Endothelial cell of umbilical vein (primary cell): ENCODE measurements around the gene RAD52. TPM values are rescaled to one million over a fixed set of nuclear protein-coding genes. Genes with fewer than 3 reads are reported as not detected.

Source experiments
- BruUV-seq: library from RNA; stranded (reverse); fragments of 400-500 nt; replicated peaks from 2 replicates; lab custom pipeline; 2021; lab: Mats Ljungman, UMichigan
- CTCF ChIA-PET: fragments of 300-600, 350-600 bp; sonication (Branson Sonifier 250); formaldehyde crosslinking; loops from one replicate; lab custom pipeline; 2021; ENCODE audit warnings: antibody characterized with exemption, inconsistent platforms; lab: Charles Lee
- POLR2A ChIA-PET: fragments of 300-600, 350-600 bp; sonication (Branson Sonifier 250); formaldehyde crosslinking; loops from one replicate; lab custom pipeline; 2021; ENCODE audit warnings: antibody characterized with exemption, inconsistent platforms; lab: Charles Lee
- DNase-seq: peaks from one replicate; pipeline ENCODE4 v3.0.0-alpha.2; 2011; ENCODE audit warnings: low read depth, low spot score
- FAIRE-seq: peaks from 2 replicates; lab custom pipeline; 2011; peaks lifted over from hg19 to GRCh38; lab: Jason Lieb, UNC
- H2AFZ ChIP-seq: 2 replicates; pipeline ENCODE4 v1.6.0; 2012; ENCODE audit warnings: low read depth, low read length, control low read depth, inconsistent platforms
- H3K27ac ChIP-seq: 2 replicates; pipeline ENCODE4 v1.5.1; 2011; ENCODE audit warnings: low read depth, mild to moderate bottlenecking, control low read depth, low read length, moderate library complexity; ENCODE audit not compliant: insufficient read depth
- H3K27me3 ChIP-seq, 2 experiments: 2 replicates each; pipeline versions ENCODE4 v1.6.0 to v1.6.1; 2011; ENCODE audit warnings: low read length in 2 of 2, mixed read lengths in 1 of 2; ENCODE audit not compliant: control insufficient read depth in 2 of 2, insufficient read depth in 2 of 2
- H3K36me3 ChIP-seq, 2 experiments: 2 replicates in 1 of 2; 3 replicates in 1 of 2; pipeline ENCODE4 v1.5.1; 2011; ENCODE audit warnings: low read length in 2 of 2, mild to moderate bottlenecking in 1 of 2, moderate library complexity in 1 of 2; ENCODE audit not compliant: control insufficient read depth in 2 of 2, insufficient read depth in 2 of 2; ENCODE audit errors: extremely low read depth in 1 of 2
- H3K4me1 ChIP-seq: 3 replicates; pipeline ENCODE4 v1.5.1; 2011; ENCODE audit warnings: mild to moderate bottlenecking, low read length; ENCODE audit not compliant: control insufficient read depth, insufficient read depth; ENCODE audit errors: extremely low read depth
- H3K4me2 ChIP-seq: 2 replicates; pipeline ENCODE4 v1.6.1; 2011; ENCODE audit warnings: low read length, control low read depth, mixed read lengths; ENCODE audit not compliant: insufficient read depth
- H3K4me3 ChIP-seq, 3 experiments: fragments of 200-600 bp in 1 of 3; sonication (generic), shearing (Covaris generic) in 1 of 3; replicated peaks in 1 of 3; 2 replicates each; pipeline ENCODE4 v1.5.1; 2011 to 2016; ENCODE audit warnings: control low read depth in 3 of 3, low read length in 3 of 3, mild to moderate bottlenecking in 2 of 3, inconsistent platforms in 1 of 3, low read depth in 1 of 3, moderate library complexity in 1 of 3; ENCODE audit not compliant: insufficient read depth in 1 of 3
- H3K79me2 ChIP-seq: 2 replicates; pipeline ENCODE4 v1.6.0; 2012; ENCODE audit warnings: low read length, inconsistent platforms; ENCODE audit not compliant: control insufficient read depth, insufficient read depth
- H3K9ac ChIP-seq: replicated peaks from 2 replicates; pipeline ENCODE3; 2011; ENCODE audit warnings: low read length, control low read depth; ENCODE audit not compliant: insufficient read depth; ENCODE audit errors: extremely low read depth
- H3K9me1 ChIP-seq: replicated peaks from 3 replicates; pipeline ENCODE4 v1.6.0; 2011; ENCODE audit warnings: mild to moderate bottlenecking, low read length; ENCODE audit not compliant: control insufficient read depth, insufficient read depth; ENCODE audit errors: extremely low read depth
- H3K9me3 ChIP-seq: replicated peaks from 2 replicates; pipeline ENCODE4 v1.5.1; 2012; ENCODE audit warnings: low read length, inconsistent platforms; ENCODE audit not compliant: control insufficient read depth, insufficient read depth
- H4K20me1 ChIP-seq: replicated peaks from 2 replicates; pipeline ENCODE3; 2011; ENCODE audit warnings: mild to moderate bottlenecking, low read length; ENCODE audit not compliant: control insufficient read depth, insufficient read depth; ENCODE audit errors: extremely low read depth
- CTCF ChIP-seq, 2 donors: IDR thresholded peaks; 1 replicate in 1 of 2; 2 replicates in 1 of 2; pipeline ENCODE4 v1.5.1; 2011; ENCODE audit warnings: low read length in 2 of 2, mild to moderate bottlenecking in 2 of 2, moderate library complexity in 2 of 2, control low read depth in 1 of 2, inconsistent platforms in 1 of 2, low read depth in 1 of 2; ENCODE audit not compliant: insufficient read depth in 1 of 2; ENCODE audit errors: extremely low read depth in 1 of 2
- FOS ChIP-seq: IDR thresholded peaks from 2 replicates; pipeline ENCODE4 v1.6.1; 2011; ENCODE audit warnings: mild to moderate bottlenecking, low read length, moderate library complexity, borderline replicate concordance; ENCODE audit not compliant: insufficient read depth
- GATA2 ChIP-seq: IDR thresholded peaks from 2 replicates; pipeline ENCODE4 v1.7.0; 2011; ENCODE audit warnings: low read depth, mild to moderate bottlenecking, moderate library complexity, mixed read lengths, low read length; ENCODE audit not compliant: insufficient read length, insufficient read depth
- POLR2A ChIP-seq: IDR thresholded peaks from 2 replicates; pipeline ENCODE4 v1.6.1; 2012; ENCODE audit warnings: low read depth, mild to moderate bottlenecking, control low read depth, low read length
- POLR2AphosphoS5 ChIP-seq: IDR thresholded peaks from 2 replicates; pipeline ENCODE4 v1.6.1; 2012; ENCODE audit warnings: low read depth, mild to moderate bottlenecking, control low read depth, low read length, moderate library complexity; ENCODE audit not compliant: insufficient read depth
- dilution Hi-C: fragments of 300-500 bp; cut with MboI; formaldehyde crosslinking; loops from one replicate; pipeline ENCODE4 v1.15.0; 2019; ENCODE audit warnings: low sequenced_read_pairs; ENCODE audit not compliant: extremely low pct_ligation_motif_present
- intact Hi-C: fragments of 100-400 bp; cut with micrococcal nuclease; formaldehyde crosslinking; loops from one replicate; pipeline ENCODE4 v1.10.0; 2022
- polyA plus RNA-seq, 4 experiments: library from polyadenylated mRNA; depleted of rRNA in 3 of 4; stranded (reverse) in 3 of 4; unstranded in 1 of 4; fragments of >200 nt; gene quantifications; 2 replicates each; pipeline versions ENCODE4 v1.2.1 to v1.2.3, GENCODE V29; 2011 to 2012; ENCODE audit warnings: missing spikeins in 1 of 4
- total RNA-seq: library from RNA; stranded (reverse); gene quantifications from 2 replicates; pipeline ENCODE4 v1.2.3, GENCODE V29; 2021

RAD52 gene
- total and polyA plus RNA-seq, 2 donors (not counting 3 experiments of a cell fraction or from before 2014, with no cell fraction given), result 9.4 to 16.1 TPM

GRCh38 chr12:907413-908185 is 41.9 kb downstream of the RAD52 start:
- intact Hi-C loops, result no loop called here
- no TSS peak for BruUV-seq
- H3K36me3 ChIP-seq, result peaks cover 11 to 28% of the 10 kb centered on the region in 2 experiments

More at GRCh38 chr12:907413-908185, 41.9 kb downstream of the RAD52 start:
- Histone ChIP-seq H3K9me1 (no peaks in the 10 kb centered on the region), H2AFZ (no peak overlapping the region), H3K9ac (no peak overlapping the region), H4K20me1 (no peaks in the 10 kb centered on the region), H3K4me3 (no peak overlapping the region), H3K27me3 (no peaks in the 10 kb centered on the region), H3K4me2 (no peak overlapping the region), H3K9me3 (no peaks in the 10 kb centered on the region), H3K4me1 (peaks cover 16% of the 10 kb centered on the region), H3K79me2 (no peaks in the 10 kb centered on the region), H3K27ac (no peak overlapping the region)
- ChIA-PET POLR2A (no interaction called here), CTCF (interaction anchor here (1.6 kb wide), 1 partner anchor 185 kb away, joined by 7 read pairs; no protein-coding TSS in a partner anchor)
- no peak for FAIRE-seq
- no peak for TF ChIP-seq FOS
- no peak for TF ChIP-seq CTCF (IDR thresholded peaks at IDR 0.05; ENCODE audit: extremely low read depth in 1 of 2, insufficient read depth in 1 of 2, low read depth in 1 of 2, low read length in 2 of 2)
- no peak for TF ChIP-seq POLR2AphosphoS5
- TF ChIP-seq GATA2, result no peak
- TF ChIP-seq POLR2A, result no peak
- dilution Hi-C loops, result no loop called here
- DNase-seq, result no peak
